ENCODE data around the gene USP7. TPM values are rescaled to one million over a fixed set of nuclear protein-coding genes. Genes with fewer than 3 reads are reported as not detected.
A peak's percentile ranks its signal among the peaks of the same experiment; 100 is the strongest.
"Not testable (repeated sequence)": the region's sequence is repeated elsewhere in the genome, so short reads cannot be mapped to it uniquely, and the experiment has no call there.

Gene USP7
- total RNA-seq, 1 experiment from 2014 or later: 64.7 TPM

DNA sequence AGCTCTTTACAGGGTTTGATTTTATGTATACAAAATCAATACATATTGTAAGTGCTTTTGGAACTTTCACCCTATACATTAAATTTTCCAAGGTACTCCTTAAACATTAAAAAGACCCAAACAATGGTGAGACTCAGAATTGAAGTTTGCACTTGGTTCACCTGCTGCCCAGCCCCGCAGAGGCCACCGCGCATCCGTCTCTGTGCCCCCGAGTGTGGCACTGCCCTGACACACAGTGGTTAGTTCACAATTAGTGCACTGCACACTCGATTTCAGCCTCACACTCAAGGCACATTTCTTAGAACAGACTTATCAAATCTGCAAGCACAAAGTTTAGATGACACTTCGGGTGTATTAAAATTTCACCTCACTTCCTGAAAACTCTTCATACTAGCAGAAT, 38.3 kb downstream of the USP7 start:
- no peak for DNase-seq (ENCODE audit: low spot score)

DNA sequence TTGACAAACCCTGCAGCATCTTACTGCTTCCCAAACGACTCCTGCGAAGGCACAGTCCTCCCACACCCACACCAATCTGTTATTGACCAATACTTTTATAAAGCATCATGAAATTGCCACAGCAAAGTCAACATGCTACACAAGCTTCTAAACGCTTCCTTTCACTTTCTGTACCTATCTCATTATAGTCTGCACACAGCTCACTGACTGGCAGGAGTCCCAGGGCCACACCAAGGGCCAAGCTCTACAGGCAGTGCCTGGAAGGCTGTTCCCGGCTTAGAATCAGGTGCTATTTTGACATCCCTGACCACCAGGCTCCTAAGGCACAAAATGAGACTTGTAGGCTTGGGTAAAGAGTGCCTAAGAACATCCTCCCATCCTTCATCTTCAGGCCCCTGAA, 39.5 kb downstream of the USP7 start:
- DNase-seq (ENCODE audit: low spot score): no peak

DNA sequence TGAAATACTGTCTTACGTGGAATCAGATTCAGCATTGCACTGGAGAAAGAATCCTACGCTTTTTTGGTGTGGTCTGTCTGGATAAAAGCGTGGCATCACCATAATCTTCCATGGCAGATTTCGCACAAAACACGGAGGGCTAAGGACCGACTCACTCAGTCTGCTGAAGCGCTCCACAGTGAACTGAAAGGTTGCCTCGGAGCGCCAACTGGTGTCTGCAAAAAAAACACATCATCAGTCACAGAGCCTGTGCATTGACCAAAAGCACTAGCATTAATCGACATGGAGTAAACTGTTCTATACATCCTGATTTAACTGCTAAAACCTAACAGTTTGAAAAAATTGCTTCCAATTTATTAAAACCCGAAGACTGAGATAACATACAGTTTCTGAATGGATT, 40.5 kb downstream of the USP7 start:
- DNase-seq (ENCODE audit: low spot score): no peak

DNA sequence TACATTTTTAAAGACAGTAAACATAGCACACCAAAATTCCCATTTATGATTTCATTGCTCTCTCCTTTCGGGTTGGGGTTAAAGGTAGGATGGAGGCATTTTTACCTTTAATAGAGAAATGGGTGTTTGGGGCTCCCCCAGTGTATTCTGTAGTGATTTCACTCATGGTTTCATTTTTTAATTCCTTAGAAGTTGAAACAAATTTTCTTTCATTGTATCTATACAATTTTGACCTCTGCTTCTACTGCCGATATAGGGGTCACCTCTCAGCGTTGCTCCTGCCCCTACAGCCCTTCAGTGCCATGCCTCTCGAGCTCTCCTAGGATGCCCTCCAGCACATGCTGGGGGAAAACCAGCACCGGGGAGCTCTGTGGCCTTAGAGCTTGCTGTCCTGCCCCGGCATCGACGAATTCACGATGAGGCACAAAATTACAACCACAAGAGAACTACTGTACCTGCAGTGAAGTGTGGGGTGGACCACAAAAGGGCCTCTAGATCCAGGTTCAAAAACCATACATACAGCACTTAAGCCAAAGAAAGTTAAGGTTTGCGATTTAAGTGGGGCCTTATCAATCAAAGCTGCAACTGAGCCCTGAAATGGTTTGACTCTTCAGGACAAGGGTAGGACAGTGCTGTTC, 42.2 kb downstream of the USP7 start:
- DNase-seq (ENCODE audit: low spot score): no peak

DNA sequence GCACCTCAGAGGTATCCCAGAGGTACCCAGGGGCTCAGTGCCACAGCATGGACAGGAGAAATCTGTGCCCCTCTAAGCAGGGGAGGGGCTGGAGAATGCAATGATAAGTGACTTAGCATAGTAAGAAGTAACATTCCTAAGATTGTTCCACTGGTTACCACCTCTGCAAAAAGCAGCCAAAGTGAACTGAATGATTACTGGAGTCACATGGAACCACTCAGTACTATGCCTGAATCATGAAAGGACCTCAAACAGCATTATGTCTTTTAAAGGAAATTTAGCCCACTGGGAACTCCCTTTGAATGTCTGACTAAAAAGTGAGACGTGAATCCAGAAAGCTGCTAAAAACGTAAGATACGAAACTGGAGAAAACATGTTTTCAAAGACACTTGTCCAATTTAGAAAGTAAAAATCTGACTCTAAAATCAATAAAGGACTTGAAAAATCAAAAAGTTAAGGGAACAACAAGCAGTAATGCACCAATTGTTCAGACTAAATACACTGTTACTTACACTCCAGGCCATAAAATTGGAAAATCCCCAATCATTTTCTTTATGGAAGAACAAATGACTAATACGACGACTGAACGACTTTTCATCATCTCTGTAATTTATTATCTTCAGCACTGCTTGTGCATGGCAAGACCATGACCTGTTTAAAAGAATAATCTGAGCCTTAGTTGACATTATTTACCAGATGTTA, 42.9 kb downstream of the USP7 start:
- no peak for DNase-seq (ENCODE audit: low spot score)

DNA sequence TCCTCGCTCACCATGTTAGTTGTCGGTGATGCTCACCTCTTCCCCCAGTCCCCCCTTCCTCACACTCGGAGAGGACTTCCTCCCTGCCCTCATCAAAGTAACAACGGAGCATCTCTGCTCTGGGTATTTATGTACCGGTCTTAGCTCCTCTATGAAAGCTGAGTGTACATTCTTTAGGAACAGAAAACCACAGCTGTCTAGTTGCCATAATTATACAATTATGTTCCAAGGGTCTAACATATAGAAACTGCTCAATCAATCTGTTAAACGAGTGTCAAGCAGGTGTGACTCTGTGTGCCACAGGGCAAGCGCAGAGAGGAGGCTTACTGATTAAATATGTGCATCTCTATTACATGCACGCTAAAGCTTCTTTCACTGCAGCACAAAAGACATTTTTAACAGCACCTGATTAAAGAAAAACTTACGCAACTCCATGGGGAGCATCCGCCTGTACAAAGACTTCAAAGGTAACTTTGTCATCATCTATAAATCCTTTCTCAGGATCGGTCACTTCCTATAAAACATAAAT, 43.7 kb downstream of the USP7 start:
- no peak for DNase-seq (ENCODE audit: low spot score)

DNA sequence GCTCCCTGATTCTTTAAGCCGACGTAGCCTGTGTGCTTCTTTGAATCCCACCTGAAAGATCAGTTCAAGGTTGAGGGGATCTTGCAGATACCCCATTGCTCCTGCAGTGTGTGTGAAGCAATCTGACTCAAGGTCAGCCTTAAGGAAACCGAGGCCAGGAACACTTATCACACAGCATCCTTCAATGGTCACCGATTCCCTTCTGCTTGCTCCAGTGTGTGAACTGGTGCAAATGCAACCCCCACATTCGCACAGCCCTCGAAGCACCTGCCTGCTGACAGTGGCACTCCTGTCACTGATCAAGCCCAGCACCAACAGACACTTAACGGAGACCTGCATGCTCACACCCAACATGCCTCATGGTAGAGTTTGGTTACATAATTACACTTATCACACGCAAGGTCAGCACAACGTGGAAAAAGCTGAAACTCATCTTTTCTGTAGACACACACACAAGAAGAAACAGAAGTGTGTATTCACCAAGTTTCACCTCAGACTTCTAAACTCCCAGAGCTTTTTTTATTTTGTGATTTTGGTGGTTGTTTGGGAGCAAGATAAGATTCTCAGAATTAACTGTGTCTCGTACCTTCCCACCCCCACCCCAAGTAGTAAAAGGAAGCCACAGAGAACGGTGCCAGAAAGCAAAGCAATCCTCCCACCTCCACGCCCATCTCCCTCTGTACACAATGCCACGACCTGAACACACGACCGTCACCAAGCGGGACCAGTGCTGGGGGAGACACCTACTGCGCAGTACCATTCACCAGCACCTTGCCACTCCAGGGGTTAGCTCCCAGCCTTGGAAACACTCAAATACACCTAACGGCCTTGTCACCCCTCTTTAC, 44.4 kb downstream of the USP7 start:
- no peak for DNase-seq (ENCODE audit: low spot score)

DNA sequence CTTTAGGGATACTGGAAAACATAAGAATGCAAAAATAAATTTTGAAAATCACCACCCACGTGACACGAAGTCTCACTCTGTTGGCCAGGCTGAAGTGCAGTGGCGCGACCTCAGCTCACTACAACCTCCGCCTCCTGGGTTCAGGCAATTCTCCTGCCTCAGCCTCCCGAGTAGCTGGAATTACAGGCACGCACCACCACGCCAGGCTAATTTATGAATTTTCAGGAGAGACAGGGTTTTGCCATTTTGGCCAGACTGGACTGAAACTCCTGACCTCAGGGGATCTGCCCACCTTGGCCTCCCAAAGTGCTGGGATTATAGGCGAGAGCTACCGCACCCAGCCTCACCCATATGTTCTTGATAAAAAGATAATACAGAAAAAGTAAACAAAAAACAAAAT, 46.4 kb downstream of the USP7 start:
- not testable (repeated sequence) for DNase-seq (ENCODE audit: low spot score)

DNA sequence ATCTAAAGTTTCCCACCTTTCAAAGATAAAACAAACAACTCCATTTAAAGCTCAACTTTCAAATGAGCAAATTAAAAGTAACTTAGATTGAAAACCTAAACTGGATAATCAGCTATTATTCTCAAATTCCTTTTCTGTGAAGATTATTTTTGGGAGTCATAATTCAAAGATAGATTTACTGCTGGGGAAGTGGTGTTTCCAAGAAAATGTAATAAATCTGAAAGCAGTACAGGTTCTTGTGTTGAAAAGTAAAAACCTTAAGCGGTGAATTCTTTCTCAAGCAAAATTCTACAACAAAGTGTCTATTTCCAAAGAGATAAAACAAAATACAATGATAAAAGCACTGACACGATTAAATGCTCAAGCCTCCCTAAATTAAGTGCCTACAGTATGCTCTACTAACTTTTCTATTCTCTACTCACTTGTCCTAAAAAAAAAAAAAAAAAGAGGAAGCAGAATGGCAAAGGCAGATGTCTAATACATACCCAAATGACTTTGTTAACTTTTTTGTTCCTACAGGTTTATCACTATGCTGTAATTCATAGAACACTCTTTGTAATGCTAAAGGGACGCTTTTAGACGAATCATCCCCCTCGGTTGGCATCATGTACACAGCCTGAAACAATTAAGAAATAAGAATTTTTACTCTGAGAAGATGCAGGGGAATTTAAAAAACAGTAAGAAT, 47.0 kb downstream of the USP7 start:
- DNase-seq (ENCODE audit: low spot score): no peak

DNA sequence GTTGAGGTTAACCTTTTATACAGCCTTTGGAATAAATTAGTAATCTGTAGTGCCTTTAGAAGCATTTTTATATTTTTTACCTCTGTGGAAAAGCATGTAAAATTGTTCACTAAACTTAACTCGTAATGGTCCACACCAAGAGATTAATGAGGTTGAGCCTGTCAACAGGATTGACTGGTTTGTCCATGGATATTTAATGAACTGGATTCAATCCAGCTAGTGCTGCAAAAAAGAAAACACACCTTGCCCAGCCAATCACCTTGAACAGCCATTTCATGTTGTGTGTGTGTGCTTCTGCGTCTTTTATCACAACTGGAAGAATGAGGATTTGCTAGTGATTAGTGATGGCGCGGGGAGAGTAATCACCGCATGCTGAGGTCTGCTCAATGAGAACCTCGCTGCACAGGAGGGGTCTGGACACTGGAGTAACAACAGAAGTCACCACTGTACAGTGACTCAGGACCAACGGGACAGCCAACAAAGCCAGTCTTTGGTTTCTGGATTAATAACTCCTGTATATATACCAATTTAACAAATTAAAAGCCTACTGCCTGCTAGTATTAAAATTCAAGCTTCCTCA, 47.9 kb downstream of the USP7 start:
- no peak for DNase-seq (ENCODE audit: low spot score)

DNA sequence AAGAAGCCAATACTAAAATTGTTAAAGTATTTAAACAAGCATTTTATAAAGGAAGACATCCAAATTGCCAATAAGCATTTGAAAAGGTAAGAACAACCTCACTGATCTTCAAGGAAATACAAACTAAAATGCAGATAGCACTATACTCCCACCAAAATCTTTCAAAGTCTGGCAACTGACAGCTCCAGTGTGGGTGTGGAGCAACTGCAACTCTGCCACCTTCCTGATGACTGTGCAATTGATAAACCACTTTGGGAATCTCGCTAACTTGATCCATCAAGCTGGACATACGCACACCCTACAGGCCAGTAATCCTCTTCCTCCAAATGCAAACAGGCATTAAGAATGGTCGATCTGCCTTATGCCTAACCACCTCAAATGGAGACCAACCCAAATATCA, 49.6 kb downstream of the USP7 start:
- DNase-seq (ENCODE audit: low spot score): no peak

DNA sequence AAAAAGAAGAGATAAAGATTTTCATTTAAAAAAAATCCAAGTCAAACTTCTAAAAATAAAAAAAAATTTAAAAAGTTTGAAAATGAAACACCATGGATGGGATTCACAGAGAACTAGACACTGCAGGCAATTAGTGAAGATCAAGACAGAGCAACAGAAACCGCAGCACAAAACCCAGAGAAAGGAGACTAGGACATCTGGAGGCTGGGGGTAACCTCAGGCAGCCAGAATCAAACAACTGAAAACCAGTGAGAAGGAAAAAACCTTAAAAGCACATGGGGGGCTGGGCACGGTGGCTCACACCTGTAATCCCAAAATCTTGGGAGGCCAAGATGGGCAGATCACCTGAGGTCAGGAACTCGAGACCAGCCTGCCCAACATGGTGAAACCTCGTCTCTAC, 50.9 kb downstream of the USP7 start:
- no peak for DNase-seq (ENCODE audit: low spot score)

DNA sequence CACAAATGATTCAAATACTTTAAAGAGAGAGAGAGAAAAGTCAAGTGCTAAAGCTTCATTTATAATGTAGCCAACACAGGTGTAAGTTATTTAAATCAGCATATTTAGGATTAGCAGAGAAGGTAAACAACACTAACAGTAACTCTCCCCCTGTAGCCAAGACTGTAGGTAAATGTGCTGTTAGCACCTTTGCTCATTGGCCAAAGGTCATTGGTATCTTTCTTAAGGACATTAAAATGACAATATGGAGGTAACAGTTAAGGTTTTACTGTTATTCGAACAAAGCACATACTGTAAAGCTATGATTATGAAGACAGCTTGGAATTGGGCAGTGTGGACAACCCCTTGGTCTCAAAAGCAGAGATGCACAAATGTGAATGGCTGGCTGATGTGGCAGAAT, 52.9 kb downstream of the USP7 start:
- no peak for DNase-seq (ENCODE audit: low spot score)

DNA sequence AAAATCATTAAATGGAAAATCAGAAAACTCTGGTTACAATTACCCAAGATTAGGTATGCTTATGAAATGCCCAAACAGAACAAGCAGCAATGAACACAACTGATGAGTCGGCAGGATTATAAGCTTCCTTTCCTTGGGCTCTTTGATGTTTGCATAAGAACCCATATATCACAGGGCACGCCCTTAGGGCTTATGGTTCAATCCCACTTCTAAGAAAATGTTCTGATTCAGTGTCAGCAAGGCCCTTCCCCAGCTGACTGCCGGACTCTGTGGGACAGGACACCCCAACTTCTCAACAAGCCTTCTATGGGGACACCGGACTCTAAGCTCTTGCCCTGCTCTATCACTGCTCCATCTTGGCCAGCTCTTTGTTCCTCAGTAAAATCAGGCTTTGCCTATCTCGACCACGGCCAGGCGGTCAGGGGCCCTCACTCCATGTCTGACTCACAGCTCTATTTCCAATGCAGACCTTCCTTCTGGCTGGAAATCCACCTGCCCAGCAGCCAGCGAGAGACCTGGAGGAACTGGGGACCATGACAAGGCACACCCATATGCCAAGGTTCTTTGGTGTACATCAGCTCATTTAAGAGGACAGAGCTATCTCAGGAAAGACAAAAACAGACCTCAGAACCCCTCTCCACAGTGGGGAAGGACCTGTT, 54.8 kb downstream of the USP7 start:
- no peak for DNase-seq (ENCODE audit: low spot score)

DNA sequence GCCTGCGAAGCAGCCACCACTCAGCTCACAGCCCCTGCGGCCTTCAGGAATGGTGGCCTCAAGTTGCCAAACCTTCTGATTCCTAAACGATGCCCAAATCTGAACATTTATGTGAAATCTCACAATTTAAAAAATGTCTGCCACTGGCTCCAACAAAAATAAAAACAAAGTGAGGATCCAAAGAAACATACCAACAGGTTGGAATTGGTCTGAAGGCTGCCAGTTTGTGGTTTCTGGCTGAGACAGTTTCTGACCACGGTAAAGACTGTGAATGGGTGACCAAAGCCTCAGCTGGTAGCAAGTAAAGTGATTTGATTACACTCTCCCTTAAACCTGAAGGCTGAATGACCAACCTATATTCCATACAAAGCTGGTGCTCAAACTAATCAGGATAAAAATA, 56.6 kb downstream of the USP7 start:
- DNase-seq (ENCODE audit: low spot score): no peak

DNA sequence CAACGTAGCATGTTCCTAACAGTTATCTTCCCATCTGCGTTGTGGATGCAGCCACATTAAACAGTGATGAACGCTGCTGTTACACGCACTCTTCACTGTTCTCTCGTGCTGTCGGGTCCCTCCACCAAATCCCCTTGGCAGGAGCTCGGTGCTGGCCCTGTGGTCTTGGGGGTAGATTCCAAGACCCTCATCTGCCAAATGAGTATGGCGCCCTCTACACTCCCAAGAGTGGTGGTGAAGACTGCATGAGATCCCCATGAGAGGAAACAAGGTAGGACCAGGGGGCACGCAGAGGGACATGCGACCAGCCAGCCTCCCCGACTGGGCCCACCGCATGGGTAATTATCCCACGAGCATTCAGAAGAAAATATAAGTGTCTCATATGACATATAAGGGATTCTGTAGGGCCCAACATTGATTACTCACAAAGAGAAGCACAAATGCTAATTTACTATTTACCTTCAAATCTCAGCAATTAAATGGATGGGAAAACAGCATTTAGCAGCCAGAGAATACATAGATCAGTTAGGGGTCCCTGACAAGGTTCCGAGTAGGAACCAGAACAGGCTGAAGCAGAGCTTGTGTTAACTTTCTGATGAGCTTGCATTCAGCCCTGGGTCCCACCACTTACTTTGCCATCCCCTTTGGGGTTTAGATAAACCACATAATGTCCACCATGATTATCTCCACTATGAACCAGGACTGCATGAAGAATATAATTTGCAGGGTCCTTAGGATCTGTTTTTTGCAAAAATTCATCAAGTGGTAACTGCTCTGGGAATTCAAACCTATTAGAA, 57.7 kb downstream of the USP7 start:
- no peak for DNase-seq (ENCODE audit: low spot score)

DNA sequence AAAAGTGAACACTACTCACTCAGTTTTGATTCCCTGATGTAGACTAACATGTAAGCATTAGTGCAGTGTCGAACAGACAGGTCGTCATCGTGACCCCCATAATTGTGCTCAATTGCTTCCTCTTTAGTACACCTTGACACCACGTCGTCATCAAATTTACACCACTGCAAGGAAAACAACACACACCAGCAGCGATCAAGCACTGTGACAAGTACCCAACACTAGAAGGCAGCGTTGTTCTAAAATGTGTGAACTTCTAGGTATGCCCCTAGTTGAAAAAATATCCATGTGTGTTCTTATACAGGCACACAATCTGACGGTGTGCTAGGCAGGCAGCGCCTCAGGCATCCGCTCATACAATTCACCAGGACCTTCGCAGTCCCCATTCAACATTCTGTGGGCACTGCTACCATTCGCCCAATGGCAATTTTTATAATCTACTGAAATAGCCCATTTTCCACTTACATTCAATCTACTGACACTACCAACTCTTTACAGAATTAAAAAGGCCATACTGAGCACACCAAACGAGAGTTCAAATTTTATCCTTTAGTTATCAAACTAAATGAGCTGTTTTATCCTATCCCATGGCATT, 58.4 kb downstream of the USP7 start:
- peak; percentile 67 for DNase-seq (ENCODE audit: low spot score)

DNA sequence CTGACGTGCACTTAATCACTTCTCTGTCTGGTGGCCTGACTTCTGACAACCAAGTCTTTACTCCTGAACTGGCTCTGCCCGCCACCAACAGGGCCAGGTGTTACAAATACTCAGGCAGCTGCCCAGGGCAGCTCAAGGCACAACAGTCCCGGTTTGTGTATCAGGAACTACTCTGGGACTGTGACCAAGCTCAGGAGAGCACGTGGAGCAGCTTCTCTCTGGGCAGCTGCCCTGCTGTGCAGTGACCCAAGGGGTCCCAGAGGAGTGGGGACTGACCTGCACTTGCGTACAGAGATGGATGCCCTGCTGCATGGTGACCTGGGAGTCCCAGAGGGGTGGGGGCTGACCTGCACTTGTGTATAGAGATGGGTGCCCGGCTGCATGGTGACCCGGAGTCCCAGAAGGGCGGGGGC, 59.7 kb downstream of the USP7 start:
- no peak for DNase-seq (ENCODE audit: low spot score)

DNA sequence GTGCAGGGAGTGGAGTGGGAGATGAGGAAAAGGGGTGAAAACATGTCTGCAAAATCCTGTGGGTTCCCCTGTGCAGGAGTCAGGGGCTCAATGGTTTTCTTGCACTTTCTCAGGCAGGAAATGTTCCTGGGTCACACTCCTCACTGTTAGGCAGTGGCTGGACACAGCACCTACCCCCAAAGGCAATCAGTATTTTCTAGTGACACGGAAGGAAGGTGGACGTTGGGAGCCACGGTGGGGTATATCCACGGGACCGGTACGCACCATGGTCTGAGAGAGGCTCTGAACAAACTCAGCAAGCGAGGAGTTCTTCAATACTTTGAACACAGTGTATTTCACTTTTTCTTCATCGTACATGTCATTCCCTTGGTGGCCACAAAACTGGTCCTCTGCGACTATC, 60.7 kb downstream of the USP7 start:
- no peak for DNase-seq (ENCODE audit: low spot score)
